AML-193 (cell line): ENCODE measurements around the gene GPR152.
"Not testable (repeated sequence)": the region's sequence is repeated elsewhere in the genome, so short reads cannot be mapped to it uniquely, and the experiment has no call there.

ENCODE experiments used
- DNase-seq, 2 experiments: peaks; one replicate each; lab custom pipeline; 2025; lab: John Stamatoyannopoulos, UW

The GPR152 gene

DNA sequence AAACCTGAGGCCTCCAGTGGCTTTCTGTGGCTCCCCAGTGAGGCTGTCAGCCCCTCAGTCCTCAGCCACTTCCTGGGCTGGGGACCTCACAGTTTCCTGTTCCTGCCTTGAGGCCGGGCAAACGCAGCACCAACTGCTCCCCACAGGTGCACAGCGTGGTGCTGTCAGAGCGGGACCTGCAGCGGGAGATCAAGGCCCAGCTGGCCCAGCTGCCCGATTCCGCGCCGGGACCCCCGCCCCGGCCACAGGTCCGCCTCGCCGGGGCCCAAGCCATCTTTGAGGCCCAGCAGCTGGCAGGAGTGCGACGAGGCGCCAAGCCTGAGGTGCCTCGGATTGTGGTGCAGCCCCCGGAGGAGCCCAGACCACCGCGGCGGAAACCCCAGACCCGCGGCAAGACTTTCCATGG, 43.3 kb downstream of the GPR152 start:
- peak; percentile 10 to 52 for DNase-seq

GRCh38 chr11:67408437-67409200, 43.9 kb downstream of the GPR152 start:
- no peak for DNase-seq

DNA sequence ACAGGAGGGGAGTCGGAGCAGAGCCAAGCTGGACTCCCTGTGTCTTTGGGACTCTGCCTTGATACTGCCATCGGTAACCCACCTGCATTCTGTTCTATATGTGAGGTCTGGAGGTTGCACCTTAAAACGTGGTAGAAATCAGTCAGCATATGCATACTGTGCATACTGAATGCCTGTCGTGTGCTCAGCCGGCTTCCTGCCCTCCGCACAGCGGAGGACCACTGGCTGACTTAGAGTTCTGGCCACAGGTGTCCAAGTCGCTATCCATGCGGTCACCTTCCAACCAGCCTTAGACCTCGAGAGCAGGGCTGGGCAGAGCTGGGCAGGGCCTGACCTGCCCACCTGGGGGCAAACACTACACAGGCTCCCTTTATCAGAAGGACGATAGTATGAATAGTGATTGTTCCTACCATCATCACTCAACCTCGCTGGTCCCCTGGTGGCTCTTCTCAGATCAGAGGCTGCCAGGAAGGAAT, 44.8 kb downstream of the GPR152 start:
- DNase-seq = no peak

GRCh38 chr11:67406969-67407687, 45.4 kb downstream of the GPR152 start:
- DNase-seq = no peak

GRCh38 chr11:67406420-67406968, 46.0 kb downstream of the GPR152 start:
- DNase-seq = no peak

DNA sequence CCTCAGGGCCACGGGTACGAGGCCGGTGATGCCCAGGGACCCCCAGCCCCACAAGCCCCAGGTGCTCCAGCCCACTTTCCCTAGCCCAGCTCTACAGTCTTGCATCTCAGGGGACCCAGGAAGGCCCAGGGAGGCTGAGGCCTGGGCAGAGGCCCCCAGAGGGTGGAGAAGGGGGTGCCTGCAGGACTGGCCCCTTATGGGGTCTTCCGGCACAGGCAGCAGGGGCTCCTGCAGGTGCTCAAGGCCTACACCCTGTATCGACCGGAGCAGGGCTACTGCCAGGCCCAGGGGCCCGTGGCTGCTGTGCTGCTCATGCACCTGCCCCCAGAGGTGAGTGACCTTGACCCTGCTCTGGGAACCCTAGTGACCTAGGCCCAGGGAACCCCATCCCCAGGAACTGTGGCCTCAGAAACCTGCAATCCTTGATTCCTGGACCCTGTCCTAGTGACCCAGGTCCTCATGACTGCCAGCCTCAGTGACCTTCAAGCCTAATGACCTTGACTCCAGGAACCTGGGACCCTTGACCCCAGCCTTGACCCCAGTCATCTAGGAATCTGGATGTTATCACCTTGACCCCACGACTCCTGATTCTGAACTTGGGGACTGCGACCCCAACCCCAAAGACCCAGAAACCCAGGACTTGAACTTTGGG, 46.7 kb downstream of the GPR152 start:
- no peak for DNase-seq

- DNase-seq = no peak
Measured at GRCh38 chr11:67405196-67405567, 47.3 kb downstream of the GPR152 start.

DNA sequence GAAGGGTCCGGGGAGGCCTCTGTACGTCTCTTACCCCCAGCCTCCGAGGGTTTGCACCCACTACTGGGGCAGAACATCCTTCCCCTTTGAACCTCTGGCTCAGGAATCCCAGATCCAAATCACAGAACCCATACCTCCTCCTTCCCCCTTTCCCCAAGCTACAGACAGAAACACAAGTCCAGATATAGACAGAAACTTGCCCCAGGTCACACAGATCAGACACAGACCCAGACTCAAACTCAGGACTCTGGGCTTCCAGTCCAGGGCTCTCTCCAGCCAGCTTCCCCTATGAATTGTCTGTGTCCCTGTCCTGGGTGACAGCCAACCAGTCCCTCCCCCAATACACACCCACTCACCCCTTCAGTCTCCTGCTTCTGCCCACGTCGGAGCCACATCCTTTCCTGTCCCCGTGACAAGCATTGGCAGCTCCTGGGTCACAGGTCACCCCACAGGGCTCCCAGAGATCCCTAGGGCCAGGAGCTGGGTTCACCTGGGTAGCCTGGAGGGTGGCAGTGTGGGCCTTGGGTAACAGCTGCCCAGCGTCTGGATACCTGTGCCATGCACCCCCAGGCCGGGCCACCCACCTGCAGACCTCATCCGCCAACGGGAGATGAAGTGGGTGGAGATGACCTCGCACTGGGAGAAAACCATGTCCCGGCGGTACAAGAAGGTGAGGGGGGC, 47.9 kb downstream of the GPR152 start:
- DNase-seq = no peak

GRCh38 chr11:67403085-67403484, 49.4 kb downstream of the GPR152 start:
- DNase-seq = not testable (repeated sequence)

GRCh38 chr11:67402192-67402839, 50.2 kb downstream of the GPR152 start:
- not testable (repeated sequence) for DNase-seq

- peak; percentile 81 to 93 for DNase-seq
Measured at GRCh38 chr11:67401495-67402191, 50.9 kb downstream of the GPR152 start, which contains the start of gene PPP1CA. Gene PPP1CA, minus strand, starts transcription at chr11:67401858. Its CDS starts 76 bp downstream, at chr11:67401782.
